SKM-1 treated with dmso at 0.1 percent for 144 hours (cell line): ENCODE results near the gene COL6A5.
"Not testable (repeated sequence)": the region's sequence is repeated elsewhere in the genome, so short reads cannot be mapped to it uniquely, and the experiment has no call there.

Experiments
- DNase-seq: peaks from one replicate; lab custom pipeline; 2025; ENCODE audit not compliant: unreplicated experiment; lab: John Stamatoyannopoulos, UW

The COL6A5 gene

GRCh38 chr3:130345487-130346079 is at the start of gene COL6A5:
TSS of gene COL6A5 (plus strand) at chr3:130345672. CDS start at chr3:130373639, 27,967 bp downstream.
- DNase-seq = no peak

DNA sequence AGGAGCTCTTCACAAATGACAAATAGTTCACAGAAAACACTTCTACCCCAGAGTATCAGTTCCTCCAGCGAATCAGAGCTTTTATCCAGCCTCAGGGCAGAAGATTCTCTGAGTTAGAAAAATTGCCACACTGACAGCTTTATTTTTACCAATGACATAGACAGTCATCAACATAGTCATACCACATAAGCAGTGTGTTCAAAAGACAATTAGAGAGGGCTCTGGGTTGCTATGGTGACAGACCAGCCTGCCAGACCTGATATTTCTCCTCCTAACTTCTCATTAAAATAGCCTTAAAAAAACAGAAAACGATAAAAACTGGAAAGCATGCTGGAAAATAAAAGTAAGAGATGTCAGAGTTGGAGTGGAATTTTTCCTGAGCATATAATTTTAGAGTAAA is 45.9 kb upstream of the COL6A5 start:
- DNase-seq = no peak

GRCh38 chr3:130300888-130301287 is 44.6 kb upstream of the COL6A5 start:
- no peak for DNase-seq

DNA sequence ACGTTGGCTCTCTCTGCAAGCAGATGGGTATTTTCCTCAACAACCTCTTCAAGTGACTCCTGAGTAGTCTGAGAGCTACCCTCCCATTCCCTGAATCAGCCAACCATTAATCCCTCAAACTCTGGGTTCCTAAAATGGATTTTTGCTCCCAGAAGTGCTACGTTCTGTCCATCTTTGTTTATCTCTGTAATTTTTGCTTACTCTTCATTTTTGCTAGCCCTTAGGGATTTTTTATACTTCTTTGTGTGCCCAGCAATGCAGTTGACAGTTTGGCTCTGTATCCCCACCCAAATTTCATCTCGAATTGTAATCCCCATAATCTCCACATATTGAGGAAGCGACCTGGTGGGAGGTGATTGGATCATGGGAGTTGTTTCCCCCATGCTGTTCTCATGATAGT is 35.4 kb upstream of the COL6A5 start:
- no peak for DNase-seq

GRCh38 chr3:130312374-130312773 is 33.1 kb upstream of the COL6A5 start:
- DNase-seq = no peak

DNA sequence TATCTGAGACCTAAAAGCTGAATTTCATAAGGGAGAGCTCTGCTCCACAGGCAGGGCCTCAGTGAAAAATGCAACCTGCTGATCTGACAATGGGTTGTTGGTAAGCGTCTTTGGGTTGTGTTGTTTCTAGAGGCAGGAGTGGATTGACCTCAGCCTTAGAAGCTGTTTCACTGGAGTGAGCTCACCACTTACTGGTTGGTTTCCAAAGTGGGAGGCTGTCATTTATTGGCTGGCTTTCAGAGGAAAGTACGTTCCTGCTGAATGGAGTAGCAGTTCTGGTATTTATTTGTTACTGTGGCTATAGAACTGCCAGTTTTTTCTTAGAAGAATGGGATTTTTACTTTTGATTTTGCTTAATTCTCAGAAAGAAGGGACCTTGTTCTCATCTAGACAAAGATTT is 29.3 kb upstream of the COL6A5 start:
- DNase-seq = no peak

DNA sequence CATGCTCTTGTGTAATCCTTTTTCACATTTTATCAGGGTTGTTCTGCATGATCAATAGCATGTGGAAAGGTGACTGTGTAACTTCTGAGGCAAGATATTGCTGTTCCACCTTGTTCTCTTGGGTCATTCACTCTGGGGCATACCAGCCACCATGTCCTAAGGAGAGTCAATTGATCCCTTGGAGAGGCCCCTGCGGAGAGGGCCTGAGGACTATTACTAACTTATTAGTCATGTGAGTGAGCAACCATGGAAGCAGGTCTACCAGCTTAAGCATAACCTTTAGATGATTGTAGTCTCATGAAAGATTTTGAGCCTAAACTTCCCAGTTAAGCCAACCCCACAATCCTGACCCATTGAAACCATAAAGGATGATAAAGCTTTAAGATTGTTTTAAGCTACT is 22.0 kb upstream of the COL6A5 start:
- DNase-seq = no peak

- no peak for DNase-seq
Observed at GRCh38 chr3:130340766-130341165, 4.7 kb upstream of the COL6A5 start.

DNA sequence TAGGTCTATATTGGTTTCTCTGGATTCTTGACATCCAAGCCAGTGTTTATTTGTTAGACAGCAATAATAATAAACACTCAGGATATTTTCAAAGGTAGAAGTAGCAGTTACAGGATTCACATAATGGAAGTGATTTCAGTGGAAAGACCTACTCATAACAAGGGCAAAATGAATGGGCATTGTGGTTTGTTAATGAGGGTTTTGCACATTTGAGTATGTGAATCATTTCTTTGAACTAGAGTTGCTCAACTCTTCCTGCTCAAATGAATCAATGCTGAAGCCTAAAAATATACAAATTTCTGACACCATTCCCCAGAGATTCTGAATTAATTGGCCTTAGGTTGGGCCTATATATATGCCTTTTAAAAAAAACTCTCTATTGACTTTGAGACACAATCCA is 4.1 kb upstream of the COL6A5 start:
- no peak for DNase-seq

DNA sequence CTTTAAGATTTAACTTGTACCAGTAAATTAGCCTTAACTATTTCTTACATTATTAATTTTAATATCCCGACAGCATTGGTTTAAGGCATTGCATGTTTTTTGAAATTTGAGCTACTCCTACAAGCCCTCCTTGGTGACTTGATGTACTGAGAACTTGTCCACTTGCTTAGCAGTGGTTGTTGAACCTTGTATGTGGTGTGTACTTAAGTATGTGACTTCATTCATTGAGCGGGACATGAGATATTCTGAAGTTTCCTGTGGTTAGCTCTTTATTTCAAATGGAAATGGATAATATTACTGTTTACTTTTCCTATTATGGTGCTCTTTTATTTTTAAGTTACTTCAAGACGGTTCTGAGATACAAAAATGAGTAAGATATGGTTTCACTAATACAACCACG is 3.6 kb upstream of the COL6A5 start:
- no peak for DNase-seq

DNA sequence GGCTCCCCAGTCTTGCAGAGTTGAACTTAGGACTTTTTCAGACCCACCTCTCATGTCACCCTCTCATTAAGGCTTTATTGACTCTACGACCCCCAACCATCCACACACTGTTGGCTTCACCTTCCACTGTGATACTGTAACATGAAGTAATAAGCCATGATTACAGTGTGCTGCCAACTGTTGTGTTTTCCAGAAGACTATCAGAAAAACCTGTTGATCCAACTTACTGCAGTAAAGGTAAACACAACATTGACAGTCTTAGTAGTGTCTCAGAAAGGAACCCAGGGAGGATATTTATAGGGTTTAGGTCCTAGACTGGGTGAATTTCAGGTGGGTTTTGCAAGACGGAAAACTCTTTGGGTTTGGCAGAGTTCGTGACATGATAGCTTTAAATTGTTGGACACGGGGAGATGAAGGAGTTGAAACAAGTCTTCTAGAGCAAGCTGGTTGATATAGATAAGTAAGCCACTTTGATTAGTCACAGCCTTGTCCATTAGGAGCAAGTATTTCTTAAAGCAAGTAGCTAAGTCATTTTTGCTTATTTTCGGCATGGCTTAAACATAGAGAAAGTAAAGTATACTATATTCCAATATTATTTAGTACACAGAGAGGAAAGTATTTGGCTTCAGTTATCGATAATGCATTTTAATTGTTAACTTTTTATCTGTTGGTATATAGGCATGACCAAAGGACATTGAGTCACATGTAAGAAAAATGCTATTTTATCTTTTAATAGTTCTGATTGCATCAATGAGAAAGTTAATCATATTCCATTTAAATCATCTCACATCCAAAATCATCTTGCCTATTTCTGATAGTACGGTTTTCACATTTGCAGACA is 2.4 kb upstream of the COL6A5 start:
- DNase-seq = no peak

GRCh38 chr3:130348258-130348657 is 2.8 kb downstream of the COL6A5 start:
- DNase-seq = not testable (repeated sequence)

DNA sequence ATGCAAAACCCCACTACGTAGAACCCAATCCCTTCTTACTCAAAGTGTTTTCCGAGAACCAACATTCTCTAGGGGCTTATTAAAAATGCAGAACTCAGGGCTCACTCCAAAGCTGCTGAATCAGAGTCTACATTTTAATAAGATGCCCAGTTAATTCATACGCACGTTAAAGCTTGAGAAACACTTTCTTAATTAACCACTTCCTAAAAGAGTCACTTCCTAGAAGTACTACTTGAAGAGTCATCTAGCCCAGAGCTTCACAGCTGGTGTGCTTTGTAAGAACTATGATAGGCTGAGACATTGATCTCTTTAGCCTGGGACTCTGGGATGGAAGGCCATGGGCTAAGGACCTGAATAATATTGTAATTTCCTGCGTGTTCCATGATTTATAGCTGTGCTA is 9.0 kb downstream of the COL6A5 start:
- DNase-seq = peak; percentile 55

GRCh38 chr3:130374033-130374432 is 28.6 kb downstream of the COL6A5 start:
- no peak for DNase-seq

DNA sequence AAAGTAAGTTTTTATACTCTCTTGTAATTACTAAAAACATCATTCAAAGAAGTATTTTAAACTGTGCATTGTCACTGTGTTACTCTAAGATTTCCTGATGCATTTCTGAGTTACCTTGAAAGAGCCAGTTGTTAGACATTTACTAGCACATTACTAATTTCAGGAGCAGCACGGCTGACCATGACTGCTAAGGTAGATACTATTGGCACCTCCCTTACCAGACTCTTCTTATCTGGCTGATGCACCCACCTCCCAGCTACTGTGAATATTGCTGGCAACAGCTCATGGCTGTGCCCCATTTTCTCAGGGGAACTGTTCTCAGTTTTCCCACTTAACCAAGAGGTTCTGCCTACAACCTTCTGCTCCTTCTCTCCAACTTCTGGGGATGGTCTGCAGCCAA is 29.4 kb downstream of the COL6A5 start:
- no peak for DNase-seq

GRCh38 chr3:130377960-130378676 is 32.6 kb downstream of the COL6A5 start:
- peak; percentile 5 for DNase-seq

GRCh38 chr3:130378677-130379191 is 33.3 kb downstream of the COL6A5 start:
- no peak for DNase-seq

DNA sequence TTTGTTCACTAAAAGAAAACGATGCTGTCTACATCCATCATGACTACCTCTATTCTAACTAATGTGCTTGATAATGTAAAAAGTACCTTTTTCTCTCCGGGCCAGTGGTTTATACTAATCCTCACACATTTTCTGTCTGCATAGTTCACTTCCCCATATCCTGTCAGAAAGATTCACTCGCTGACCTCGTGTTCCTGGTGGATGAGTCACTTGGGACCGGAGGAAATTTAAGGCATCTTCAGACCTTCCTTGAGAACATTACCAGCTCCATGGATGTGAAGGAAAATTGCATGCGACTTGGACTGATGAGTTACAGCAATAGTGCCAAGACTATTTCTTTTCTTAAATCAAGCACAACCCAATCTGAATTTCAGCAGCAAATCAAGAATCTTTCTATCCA is 33.8 kb downstream of the COL6A5 start:
- no peak for DNase-seq

DNA sequence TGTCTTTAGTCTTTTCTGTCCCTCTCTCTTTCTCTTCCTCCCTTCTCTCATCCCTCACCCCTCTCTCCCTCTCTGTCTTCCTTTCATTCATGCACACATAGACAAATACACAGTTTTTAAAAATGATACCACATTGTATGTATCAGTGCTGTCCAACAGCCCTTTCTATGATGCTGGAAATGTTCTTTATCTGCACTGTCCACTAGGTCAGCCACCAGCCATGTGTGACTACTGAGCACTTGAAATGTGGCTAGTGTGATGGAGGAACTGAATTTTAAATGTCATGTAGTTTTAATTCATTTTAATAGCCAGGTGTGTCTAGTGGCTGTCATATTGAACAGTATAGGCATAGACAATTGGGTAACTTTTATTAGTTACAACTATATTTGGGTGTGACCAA is 34.9 kb downstream of the COL6A5 start:
- DNase-seq = no peak

GRCh38 chr3:130383424-130383823 is 38.0 kb downstream of the COL6A5 start:
- DNase-seq = no peak

DNA sequence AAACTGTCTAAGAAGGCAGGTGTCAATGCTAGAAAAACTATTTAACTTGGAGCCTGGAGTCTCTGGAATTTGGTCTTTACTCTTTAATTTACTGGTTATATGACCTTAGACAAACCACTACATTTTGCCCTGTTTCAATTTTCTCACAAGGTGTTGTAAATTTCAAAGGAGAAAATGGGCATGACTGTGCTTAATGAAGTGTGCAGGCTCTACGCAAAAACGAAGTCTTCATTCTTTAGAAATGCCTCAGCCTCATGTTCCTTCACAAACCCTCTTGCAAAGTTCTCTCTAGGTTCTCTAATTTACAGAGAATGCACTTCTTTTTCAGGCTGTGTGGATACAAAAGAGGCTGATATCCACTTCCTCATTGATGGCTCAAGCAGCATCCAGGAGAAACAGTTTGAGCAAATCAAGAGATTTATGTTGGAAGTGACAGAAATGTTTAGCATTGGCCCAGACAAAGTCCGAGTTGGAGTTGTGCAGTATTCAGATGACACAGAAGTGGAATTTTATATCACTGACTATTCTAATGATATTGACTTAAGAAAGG is 39.1 kb downstream of the COL6A5 start:
- DNase-seq = no peak
